T47D (cell line): ENCODE results near the gene MYT1.

Experiments
- DNase-seq, 2 experiments: peaks; one replicate each; pipeline versions ENCODE4 v3.0.0 to v3.0.0-alpha.2; 2011 to 2012; ENCODE audit warnings: low read depth in 1 of 2, low spot score in 1 of 2
- JUND ChIP-seq: IDR thresholded peaks from 2 replicates; pipeline ENCODE4 v1.6.1; 2012; ENCODE audit warnings: low read depth
- in situ Hi-C: cut with HindIII; loops from 2 replicates; pipeline ENCODE4 v1.10.0; 2016; ENCODE audit warnings: low sequenced_read_pairs, low pct_unique_long_range_greater_than_20kb

Gene MYT1

DNA sequence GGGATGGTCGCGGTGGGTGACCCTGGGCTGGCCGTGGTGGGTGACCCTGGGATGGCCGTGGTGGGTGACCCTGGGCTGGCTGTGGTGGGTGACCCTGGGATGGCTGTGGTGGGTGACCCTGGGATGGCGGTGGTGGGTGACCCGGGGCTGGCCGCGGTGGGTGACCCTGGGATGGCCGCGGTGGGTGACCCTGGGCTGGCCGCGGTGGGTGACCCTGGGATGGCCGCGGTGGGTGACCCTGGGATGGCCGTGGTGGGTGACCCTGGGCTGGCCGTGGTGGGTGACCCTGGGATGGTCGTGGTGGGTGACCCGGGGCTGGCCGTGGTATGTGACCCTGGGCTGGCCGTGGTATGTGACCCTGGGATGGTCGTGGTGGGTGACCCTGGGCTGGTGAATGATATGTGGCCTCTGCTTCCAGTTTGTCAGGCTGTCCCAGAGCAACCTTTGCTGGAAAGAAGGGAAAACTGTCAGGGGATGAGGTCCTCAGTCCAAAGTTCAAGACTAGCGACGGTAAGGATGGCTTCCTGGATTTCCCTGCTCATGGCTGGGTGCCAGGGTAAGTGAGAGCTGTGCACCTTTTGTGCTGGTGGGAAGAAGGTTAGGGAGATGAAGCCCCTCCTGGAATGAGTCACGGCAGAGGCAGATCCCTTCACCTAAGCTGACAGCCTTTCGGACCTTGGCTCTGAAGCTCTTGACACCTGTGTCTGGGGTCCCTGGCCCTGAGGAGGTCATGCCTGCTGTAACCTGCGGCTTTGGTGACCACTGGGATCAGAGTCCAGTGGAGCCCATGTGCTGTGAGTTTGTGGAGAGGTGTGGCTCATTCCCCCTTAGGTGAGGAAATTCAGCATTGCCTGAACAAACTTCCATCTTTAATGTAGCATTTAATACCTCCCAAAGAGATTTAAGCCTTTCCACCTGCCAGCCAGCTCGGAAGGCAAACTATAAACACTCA is 72.2 kb downstream of the MYT1 start:
- DNase-seq: no peak
- in situ Hi-C loops: no loop called here
- TF ChIP-seq JUND: no peak

- DNase-seq: no peak
- in situ Hi-C loops: no loop called here
- TF ChIP-seq JUND: no peak
Observed at GRCh38 chr20:64237316-64237715, 73.1 kb downstream of the MYT1 start.

GRCh38 chr20:64238115-64238825 is 74.0 kb downstream of the MYT1 start:
- TF ChIP-seq JUND: no peak
- peak in 1 of 2 experiments; percentile 77 for DNase-seq
- in situ Hi-C loops: no loop called here

DNA sequence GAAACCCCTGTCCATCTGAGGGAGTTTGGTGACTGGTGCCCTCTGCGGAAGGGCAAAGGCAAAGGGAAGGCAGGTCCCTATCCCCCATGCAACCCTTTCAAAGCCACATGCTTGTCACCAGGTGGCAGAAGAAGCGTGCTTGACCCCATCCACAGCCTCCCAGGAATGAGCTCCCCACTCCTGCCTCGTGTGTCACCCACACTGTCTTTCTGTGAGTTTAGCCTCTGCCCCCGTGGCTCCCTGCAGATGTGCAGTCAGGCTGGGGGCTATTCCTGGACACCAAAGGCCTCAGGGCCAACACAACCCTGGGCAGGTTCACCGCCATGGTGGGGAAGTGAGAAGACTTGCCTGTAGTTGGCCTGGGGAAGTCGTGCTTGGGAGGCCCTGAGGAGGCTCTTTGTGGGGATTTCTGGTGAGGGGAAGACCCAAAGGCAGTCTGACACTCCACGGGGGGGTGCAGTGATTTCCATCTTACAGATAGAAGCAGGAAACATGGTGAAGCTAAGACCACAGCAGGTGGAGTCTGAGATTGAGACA is 74.7 kb downstream of the MYT1 start:
- peak in 1 of 2 experiments; percentile 53 for DNase-seq
- in situ Hi-C loops: no loop called here
- no peak for TF ChIP-seq JUND

- in situ Hi-C loops: no loop called here
- no peak for TF ChIP-seq JUND
- DNase-seq: no peak
Observed at GRCh38 chr20:64239449-64240242, 75.4 kb downstream of the MYT1 start.

- TF ChIP-seq JUND: no peak
- no peak for DNase-seq
- in situ Hi-C loops: no loop called here
Observed at GRCh38 chr20:64240243-64241015, 76.2 kb downstream of the MYT1 start.

- no peak for TF ChIP-seq JUND
- DNase-seq: no peak
- in situ Hi-C loops: no loop called here
Observed at GRCh38 chr20:64241061-64241460, 76.8 kb downstream of the MYT1 start.

DNA sequence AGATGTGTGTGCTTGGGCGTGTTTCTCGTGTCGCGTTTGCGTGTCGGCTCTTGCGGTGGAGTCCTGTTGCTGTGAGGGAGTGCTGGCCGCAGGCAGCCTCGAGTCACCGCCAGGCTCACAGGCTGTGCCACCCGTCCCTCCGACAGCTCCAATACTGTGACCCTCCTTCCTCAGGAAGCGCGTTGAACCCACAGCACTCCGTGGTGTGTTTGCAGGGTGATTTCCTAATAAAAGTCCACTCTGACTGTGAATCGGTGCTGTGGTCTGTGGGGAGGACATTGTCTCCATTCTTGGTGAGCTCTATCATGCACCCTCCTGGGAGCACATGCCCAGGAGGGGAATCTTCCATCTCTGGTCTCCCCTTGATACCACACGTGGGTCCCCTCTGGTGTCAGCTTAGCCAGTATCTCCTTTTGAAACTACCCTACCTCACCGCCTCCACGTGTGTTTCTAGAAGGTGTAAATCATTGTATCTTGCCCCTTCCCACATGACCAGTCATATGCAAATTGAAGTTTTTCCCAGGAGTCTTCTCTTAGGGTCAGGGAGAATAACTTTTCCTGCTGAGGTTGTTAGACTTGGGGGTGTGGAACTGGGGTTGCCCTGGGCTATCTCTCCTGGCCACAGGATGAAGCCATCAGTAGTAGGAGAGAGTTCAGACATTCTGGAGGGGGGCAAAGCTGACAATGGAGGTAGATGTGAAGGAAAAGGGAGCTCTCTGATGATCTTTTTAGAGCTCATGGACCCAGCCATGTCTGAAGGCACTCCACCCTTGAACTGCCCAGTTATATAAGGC is 77.9 kb downstream of the MYT1 start:
- DNase-seq: no peak
- TF ChIP-seq JUND: no peak
- in situ Hi-C loops: no loop called here

GRCh38 chr20:64242797-64243475 is 78.7 kb downstream of the MYT1 start:
- DNase-seq: no peak
- in situ Hi-C loops: no loop called here
- TF ChIP-seq JUND: no peak

DNA sequence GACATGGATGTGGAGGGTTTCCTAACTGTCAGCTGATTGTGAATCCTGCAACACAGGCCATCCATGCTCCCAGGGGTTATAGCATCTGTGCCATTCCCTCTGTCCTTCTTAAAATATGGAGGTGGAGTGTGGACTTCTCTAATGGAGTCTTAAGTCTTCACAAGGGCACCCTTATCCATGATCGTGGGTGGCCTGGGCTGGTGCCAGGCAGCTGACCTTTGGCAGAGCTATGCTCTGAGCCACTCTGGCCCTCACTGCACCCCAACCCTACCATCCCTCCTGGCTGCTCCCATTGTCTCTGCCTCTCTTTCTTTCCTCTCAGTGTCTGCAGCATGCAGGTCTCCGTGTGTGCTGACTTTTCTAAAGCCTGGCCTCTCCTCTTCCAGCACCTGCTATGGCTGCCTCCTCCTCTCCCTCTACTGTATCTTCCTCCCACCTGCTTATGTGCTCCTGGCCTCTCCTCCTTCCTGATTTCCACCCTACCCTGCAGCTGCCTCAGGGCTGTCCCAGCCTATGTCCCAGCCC is 80.1 kb downstream of the MYT1 start:
- in situ Hi-C loops: no loop called here
- no peak for TF ChIP-seq JUND
- DNase-seq: no peak
